WTC11 (cell line): Measurements from ENCODE around the gene ANAPC7.

Experiments used
- AFF4 ChIP-seq: sonication (generic); formaldehyde crosslinking; IDR thresholded peaks from 2 replicates; pipeline ENCODE4 v1.8.1; 2023; ENCODE audit warnings: mild to moderate bottlenecking, missing genetic modification reagents, borderline replicate concordance
- ATF2 ChIP-seq: sonication (generic); formaldehyde crosslinking; IDR thresholded peaks from 2 replicates; pipeline ENCODE4 v1.8.1; 2022; ENCODE audit warnings: low read depth, missing genetic modification reagents, borderline replicate concordance
- CREB1 ChIP-seq: sonication (generic); formaldehyde crosslinking; IDR thresholded peaks from 2 replicates; pipeline ENCODE4 v1.8.0; 2023; ENCODE audit warnings: mild to moderate bottlenecking, missing genetic modification reagents
- CTCF ChIP-seq: fragments of 200-600 bp; IDR thresholded peaks from 2 replicates; pipeline ENCODE4 v1.8.0; 2022; ENCODE audit warnings: antibody characterized with exemption
- ERG ChIP-seq: fragments of 250-450 bp; sonication (Bioruptor Pico); IDR thresholded peaks from 2 replicates; pipeline ENCODE4 v1.8.0; 2021; ENCODE audit warnings: mild to moderate bottlenecking
- FOXK1 ChIP-seq: sonication (generic); formaldehyde crosslinking; IDR thresholded peaks from 2 replicates; pipeline ENCODE4 v1.8.0; 2022; ENCODE audit warnings: mild to moderate bottlenecking, moderate library complexity, missing genetic modification reagents
- NR1H2 ChIP-seq: sonication (generic); formaldehyde crosslinking; IDR thresholded peaks from 2 replicates; pipeline ENCODE4 v1.9.0; 2021; ENCODE audit warnings: mild to moderate bottlenecking, moderate library complexity, missing genetic modification reagents
- TEAD1 ChIP-seq: sonication (generic); formaldehyde crosslinking; IDR thresholded peaks from 2 replicates; pipeline ENCODE4 v1.8.0; 2022; ENCODE audit warnings: mild to moderate bottlenecking, missing genetic modification reagents
- USF1 ChIP-seq: sonication (generic); formaldehyde crosslinking; IDR thresholded peaks from 2 replicates; pipeline ENCODE4 v1.8.0; 2022; ENCODE audit warnings: mild to moderate bottlenecking, missing genetic modification reagents
- ZNF121 ChIP-seq: sonication (generic); formaldehyde crosslinking; IDR thresholded peaks from 2 replicates; pipeline ENCODE4 v1.8.0; 2023; ENCODE audit warnings: missing genetic modification reagents
- ZNF263 ChIP-seq: sonication (generic); formaldehyde crosslinking; IDR thresholded peaks from 2 replicates; pipeline ENCODE4 v1.8.1; 2022; ENCODE audit warnings: low read depth, mild to moderate bottlenecking, moderate library complexity, missing genetic modification reagents
- TF ChIP-seq, protein P1 (sequence below): sonication (generic); formaldehyde crosslinking; IDR thresholded peaks from 2 replicates; pipeline ENCODE4 v1.8.0; 2022; ENCODE audit warnings: mild to moderate bottlenecking, missing genetic modification reagents
- TF ChIP-seq, protein P2 (sequence below): sonication (generic); formaldehyde crosslinking; IDR thresholded peaks from 2 replicates; pipeline ENCODE4 v1.8.1; 2023; ENCODE audit warnings: mild to moderate bottlenecking, missing genetic modification reagents, moderate library complexity

DNA sequence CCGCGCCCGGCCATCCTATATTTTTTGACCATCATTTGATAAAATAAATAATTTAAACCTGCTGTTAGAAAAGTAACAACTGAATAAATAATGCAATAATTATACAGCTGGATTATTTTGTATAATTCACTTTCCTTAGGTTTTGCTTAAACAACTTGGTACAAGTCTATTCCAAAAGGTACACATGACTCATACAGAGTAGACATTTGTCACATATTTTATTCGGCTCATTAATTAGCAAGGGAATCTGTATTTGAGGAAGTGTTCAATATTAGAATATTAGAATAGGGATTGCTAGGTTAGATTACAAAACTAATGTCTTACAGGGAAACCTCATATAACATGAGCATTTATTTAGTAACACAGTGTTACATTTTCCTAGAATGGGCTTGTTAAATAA is 73.8 kb downstream of the ANAPC7 start:
- TF ChIP-seq CTCF (no peak), ERG (CRISPR knock-in tag) (no peak), USF1 (CRISPR knock-in tag) (no peak), FOXK1 (CRISPR knock-in tag) (no peak), CREB1 (CRISPR knock-in tag) (no peak), TEAD1 (CRISPR knock-in tag) (no peak), ZNF121 (CRISPR knock-in tag) (no peak), ATF2 (CRISPR knock-in tag) (no peak), NR1H2 (CRISPR knock-in tag) (no peak), ZNF263 (no peak), AFF4 (CRISPR knock-in tag) (no peak)
- TF ChIP-seq, protein P1, sequence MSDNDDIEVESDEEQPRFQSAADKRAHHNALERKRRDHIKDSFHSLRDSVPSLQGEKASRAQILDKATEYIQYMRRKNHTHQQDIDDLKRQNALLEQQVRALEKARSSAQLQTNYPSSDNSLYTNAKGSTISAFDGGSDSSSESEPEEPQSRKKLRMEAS (CRISPR knock-in tag), result no peak
- TF ChIP-seq, protein P2, sequence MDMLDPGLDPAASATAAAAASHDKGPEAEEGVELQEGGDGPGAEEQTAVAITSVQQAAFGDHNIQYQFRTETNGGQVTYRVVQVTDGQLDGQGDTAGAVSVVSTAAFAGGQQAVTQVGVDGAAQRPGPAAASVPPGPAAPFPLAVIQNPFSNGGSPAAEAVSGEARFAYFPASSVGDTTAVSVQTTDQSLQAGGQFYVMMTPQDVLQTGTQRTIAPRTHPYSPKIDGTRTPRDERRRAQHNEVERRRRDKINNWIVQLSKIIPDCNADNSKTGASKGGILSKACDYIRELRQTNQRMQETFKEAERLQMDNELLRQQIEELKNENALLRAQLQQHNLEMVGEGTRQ, result no peak
